ENCODE results near the gene DNAH10. TPM values are rescaled to one million over a fixed set of nuclear protein-coding genes. Genes with fewer than 3 reads are reported as not detected.

Gene DNAH10
- total RNA-seq, 1 experiment from 2014 or later: 0.39 TPM

DNA sequence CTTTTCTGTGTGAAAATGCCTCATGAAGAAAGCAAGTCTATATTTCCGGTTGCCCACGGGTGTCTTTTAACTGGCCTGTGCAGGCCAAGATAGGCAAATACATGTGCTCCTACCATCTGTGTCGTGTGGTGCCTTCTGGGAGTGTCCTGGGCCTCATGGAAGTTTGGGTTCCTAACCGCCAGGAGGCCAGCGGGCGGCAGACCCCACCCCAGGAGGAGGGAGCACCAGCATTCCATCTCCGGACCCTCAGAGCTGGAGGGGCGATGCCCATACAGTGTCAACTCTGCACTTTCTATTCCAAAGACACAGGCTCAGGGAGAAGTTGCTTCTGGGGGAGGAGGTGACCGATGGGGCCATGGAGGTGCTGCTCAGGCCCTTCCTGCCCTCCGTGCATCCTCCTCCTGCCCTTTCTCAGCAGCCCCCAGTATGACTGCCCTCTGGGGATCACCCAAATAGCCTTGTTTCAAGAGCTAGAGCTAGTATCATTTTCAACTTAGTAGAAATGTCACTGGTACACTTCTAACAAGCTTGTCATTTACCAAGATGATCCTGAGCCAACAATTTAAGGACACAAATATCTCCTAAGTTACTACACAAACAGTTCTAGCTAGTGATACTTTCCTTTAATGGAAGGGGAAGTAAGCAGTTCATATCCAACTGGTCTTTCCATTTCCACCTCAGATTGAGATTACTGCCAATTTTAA is 192.7 kb downstream of the DNAH10 start:
- TF ChIP-seq TCF7L2 (IDR thresholded peaks at IDR 0.05; ENCODE audit: low read depth, low read length) (no peak), POLR2AphosphoS5 (IDR thresholded peaks at IDR 0.05; ENCODE audit: low read depth, low read length) (no peak)
- TF ChIP-seq, protein P1, sequence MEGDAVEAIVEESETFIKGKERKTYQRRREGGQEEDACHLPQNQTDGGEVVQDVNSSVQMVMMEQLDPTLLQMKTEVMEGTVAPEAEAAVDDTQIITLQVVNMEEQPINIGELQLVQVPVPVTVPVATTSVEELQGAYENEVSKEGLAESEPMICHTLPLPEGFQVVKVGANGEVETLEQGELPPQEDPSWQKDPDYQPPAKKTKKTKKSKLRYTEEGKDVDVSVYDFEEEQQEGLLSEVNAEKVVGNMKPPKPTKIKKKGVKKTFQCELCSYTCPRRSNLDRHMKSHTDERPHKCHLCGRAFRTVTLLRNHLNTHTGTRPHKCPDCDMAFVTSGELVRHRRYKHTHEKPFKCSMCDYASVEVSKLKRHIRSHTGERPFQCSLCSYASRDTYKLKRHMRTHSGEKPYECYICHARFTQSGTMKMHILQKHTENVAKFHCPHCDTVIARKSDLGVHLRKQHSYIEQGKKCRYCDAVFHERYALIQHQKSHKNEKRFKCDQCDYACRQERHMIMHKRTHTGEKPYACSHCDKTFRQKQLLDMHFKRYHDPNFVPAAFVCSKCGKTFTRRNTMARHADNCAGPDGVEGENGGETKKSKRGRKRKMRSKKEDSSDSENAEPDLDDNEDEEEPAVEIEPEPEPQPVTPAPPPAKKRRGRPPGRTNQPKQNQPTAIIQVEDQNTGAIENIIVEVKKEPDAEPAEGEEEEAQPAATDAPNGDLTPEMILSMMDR (IDR thresholded peaks at IDR 0.05): no peak
- TF ChIP-seq, protein P2, sequence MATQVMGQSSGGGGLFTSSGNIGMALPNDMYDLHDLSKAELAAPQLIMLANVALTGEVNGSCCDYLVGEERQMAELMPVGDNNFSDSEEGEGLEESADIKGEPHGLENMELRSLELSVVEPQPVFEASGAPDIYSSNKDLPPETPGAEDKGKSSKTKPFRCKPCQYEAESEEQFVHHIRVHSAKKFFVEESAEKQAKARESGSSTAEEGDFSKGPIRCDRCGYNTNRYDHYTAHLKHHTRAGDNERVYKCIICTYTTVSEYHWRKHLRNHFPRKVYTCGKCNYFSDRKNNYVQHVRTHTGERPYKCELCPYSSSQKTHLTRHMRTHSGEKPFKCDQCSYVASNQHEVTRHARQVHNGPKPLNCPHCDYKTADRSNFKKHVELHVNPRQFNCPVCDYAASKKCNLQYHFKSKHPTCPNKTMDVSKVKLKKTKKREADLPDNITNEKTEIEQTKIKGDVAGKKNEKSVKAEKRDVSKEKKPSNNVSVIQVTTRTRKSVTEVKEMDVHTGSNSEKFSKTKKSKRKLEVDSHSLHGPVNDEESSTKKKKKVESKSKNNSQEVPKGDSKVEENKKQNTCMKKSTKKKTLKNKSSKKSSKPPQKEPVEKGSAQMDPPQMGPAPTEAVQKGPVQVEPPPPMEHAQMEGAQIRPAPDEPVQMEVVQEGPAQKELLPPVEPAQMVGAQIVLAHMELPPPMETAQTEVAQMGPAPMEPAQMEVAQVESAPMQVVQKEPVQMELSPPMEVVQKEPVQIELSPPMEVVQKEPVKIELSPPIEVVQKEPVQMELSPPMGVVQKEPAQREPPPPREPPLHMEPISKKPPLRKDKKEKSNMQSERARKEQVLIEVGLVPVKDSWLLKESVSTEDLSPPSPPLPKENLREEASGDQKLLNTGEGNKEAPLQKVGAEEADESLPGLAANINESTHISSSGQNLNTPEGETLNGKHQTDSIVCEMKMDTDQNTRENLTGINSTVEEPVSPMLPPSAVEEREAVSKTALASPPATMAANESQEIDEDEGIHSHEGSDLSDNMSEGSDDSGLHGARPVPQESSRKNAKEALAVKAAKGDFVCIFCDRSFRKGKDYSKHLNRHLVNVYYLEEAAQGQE (IDR thresholded peaks at IDR 0.05; ENCODE audit: insufficient read depth in 1 of 2, low read depth in 2 of 2, low read length in 1 of 2): no peak
- CTCF ChIA-PET: no interaction called here

DNA sequence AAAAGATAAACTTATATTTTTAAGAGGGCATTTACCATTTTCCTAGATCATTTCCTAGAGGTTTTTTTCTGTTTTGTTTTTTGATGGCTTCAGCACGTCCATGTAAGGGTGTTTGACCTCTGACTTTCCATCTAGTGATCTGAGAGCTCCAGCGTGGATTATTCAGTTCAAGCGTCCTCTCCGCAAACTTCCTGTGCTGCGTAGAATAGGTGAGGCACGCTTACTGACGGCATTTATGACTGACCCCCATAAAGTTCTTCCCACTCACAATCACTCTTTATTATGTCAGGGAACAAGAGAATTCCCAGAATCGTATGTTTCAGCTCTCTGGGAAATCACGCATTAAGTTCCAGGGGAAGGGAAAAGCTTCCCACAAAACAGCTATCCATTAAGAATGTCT is 194.1 kb downstream of the DNAH10 start:
- H3K27ac ChIP-seq (ENCODE audit: low read length): no peak overlapping the region
- DNase-seq (ENCODE audit: low read depth, low spot score) (no peak), ATAC-seq (no peak)
- no peaks in the 10 kb centered on the region for H3K36me3 ChIP-seq (ENCODE audit: control insufficient read depth, insufficient read depth, low read length)
- H3K9me3 ChIP-seq (ENCODE audit: control insufficient read depth, insufficient read depth, low read depth, low read length): no peaks in the 10 kb centered on the region
- CTCF ChIA-PET: no interaction called here
- H3K4me3 ChIP-seq (ENCODE audit: low read depth in 2 of 2, low read length in 2 of 2): no peak overlapping the region
- BruUV-seq (replicated peaks): no TSS peak
- in situ Hi-C loops (cut with HindIII; ENCODE audit: low pct_unique_long_range_greater_than_20kb, low sequenced_read_pairs): no loop called here
- POLR2A ChIA-PET: no interaction called here
- no peaks in the 10 kb centered on the region; the same call in 1 of the 2 replicates for H3K4me1 ChIP-seq (ENCODE audit: control insufficient read depth, insufficient read depth, low read length)
- no peaks in the 10 kb centered on the region for H3K27me3 ChIP-seq (ENCODE audit: control insufficient read depth, insufficient read depth, low read length)
- TF ChIP-seq TCF7L2 (IDR thresholded peaks at IDR 0.05; ENCODE audit: low read depth, low read length): no peak
- TF ChIP-seq, protein P1 (IDR thresholded peaks at IDR 0.05): no peak
- TF ChIP-seq, protein P2 (IDR thresholded peaks at IDR 0.05; ENCODE audit: insufficient read depth in 1 of 2, low read depth in 2 of 2, low read length in 1 of 2): no peak
- no peak for TF ChIP-seq SIN3A (IDR thresholded peaks at IDR 0.05; ENCODE audit: borderline replicate concordance, insufficient read depth, low read depth, low read length)
- TF ChIP-seq POLR2AphosphoS5 (IDR thresholded peaks at IDR 0.05; ENCODE audit: low read depth, low read length): no peak
- intact Hi-C loops (cut with micrococcal nuclease; ENCODE audit: unreplicated experiment): no loop called here

More for the DNA sequence above, 192.7 kb downstream of the DNAH10 start:
- no TSS peak for BruUV-seq (replicated peaks)
- Histone ChIP-seq H3K27ac (ENCODE audit: low read length) (no peak overlapping the region), H3K4me1 (ENCODE audit: control insufficient read depth, insufficient read depth, low read length) (no peaks in the 10 kb centered on the region; the same call in 1 of the 2 replicates), H3K36me3 (ENCODE audit: control insufficient read depth, insufficient read depth, low read length) (no peaks in the 10 kb centered on the region), H3K4me3 (ENCODE audit: low read depth in 2 of 2, low read length in 2 of 2) (no peak overlapping the region), H3K9me3 (ENCODE audit: control insufficient read depth, insufficient read depth, low read depth, low read length) (no peaks in the 10 kb centered on the region), H3K27me3 (ENCODE audit: control insufficient read depth, insufficient read depth, low read length) (no peaks in the 10 kb centered on the region)
- intact Hi-C loops (cut with micrococcal nuclease; ENCODE audit: unreplicated experiment): no loop called here
- no peak for DNase-seq (ENCODE audit: low read depth, low spot score)
- no peak for ATAC-seq
- POLR2A ChIA-PET: no interaction called here
- in situ Hi-C loops (cut with HindIII; ENCODE audit: low pct_unique_long_range_greater_than_20kb, low sequenced_read_pairs): no loop called here
